Measurements from ENCODE around the gene PIAS4. TPM values are rescaled to one million over a fixed set of nuclear protein-coding genes. Genes with fewer than 3 reads are reported as not detected.

The PIAS4 gene
- total RNA-seq, 1 donor from 2014 or later: 28.8 TPM

- no peak for TF ChIP-seq CTCF (IDR thresholded peaks at IDR 0.05)
- Mint-ChIP-seq H3K4me1 (ENCODE audit: unreplicated experiment) (peaks cover 5% of the 10 kb centered on the region), H3K36me3 (ENCODE audit: unreplicated experiment) (no peaks in the 10 kb centered on the region), H3K27ac (ENCODE audit: unreplicated experiment) (no peak overlapping the region), H3K4me3 (ENCODE audit: unreplicated experiment) (no peak overlapping the region), H3K27me3 (ENCODE audit: unreplicated experiment) (no peaks in the 10 kb centered on the region), H3K9me3 (ENCODE audit: unreplicated experiment) (no peaks in the 10 kb centered on the region)
- DNase-seq (ENCODE audit: extremely low spot score, unreplicated experiment): no peak
Observed at GRCh38 chr19:4080473-4080872, 72.9 kb downstream of the PIAS4 start.

GRCh38 chr19:4081441-4082129 lies 74.0 kb downstream of the PIAS4 start:
- DNase-seq (ENCODE audit: extremely low spot score, unreplicated experiment): no peak
- TF ChIP-seq CTCF (IDR thresholded peaks at IDR 0.05): no peak
- Mint-ChIP-seq H3K27me3 (ENCODE audit: unreplicated experiment) (no peaks in the 10 kb centered on the region), H3K4me3 (ENCODE audit: unreplicated experiment) (no peak overlapping the region), H3K36me3 (ENCODE audit: unreplicated experiment) (no peaks in the 10 kb centered on the region), H3K27ac (ENCODE audit: unreplicated experiment) (no peak overlapping the region), H3K4me1 (ENCODE audit: unreplicated experiment) (peaks cover 10% of the 10 kb centered on the region), H3K9me3 (ENCODE audit: unreplicated experiment) (no peaks in the 10 kb centered on the region)

GRCh38 chr19:4082172-4082571 lies 74.6 kb downstream of the PIAS4 start:
- Mint-ChIP-seq H3K27ac (ENCODE audit: unreplicated experiment) (no peak overlapping the region), H3K4me1 (ENCODE audit: unreplicated experiment) (peaks cover 11% of the 10 kb centered on the region), H3K9me3 (ENCODE audit: unreplicated experiment) (no peaks in the 10 kb centered on the region), H3K4me3 (ENCODE audit: unreplicated experiment) (no peak overlapping the region), H3K36me3 (ENCODE audit: unreplicated experiment) (no peaks in the 10 kb centered on the region), H3K27me3 (ENCODE audit: unreplicated experiment) (no peaks in the 10 kb centered on the region)
- no peak for DNase-seq (ENCODE audit: extremely low spot score, unreplicated experiment)
- no peak for TF ChIP-seq CTCF (IDR thresholded peaks at IDR 0.05)

GRCh38 chr19:4083677-4084546 lies 76.4 kb downstream of the PIAS4 start:
- DNase-seq (ENCODE audit: extremely low spot score, unreplicated experiment): no peak
- Mint-ChIP-seq H3K4me1 (ENCODE audit: unreplicated experiment) (peaks cover 9% of the 10 kb centered on the region), H3K4me3 (ENCODE audit: unreplicated experiment) (no peak overlapping the region), H3K36me3 (ENCODE audit: unreplicated experiment) (no peaks in the 10 kb centered on the region), H3K9me3 (ENCODE audit: unreplicated experiment) (no peaks in the 10 kb centered on the region), H3K27me3 (ENCODE audit: unreplicated experiment) (no peaks in the 10 kb centered on the region), H3K27ac (ENCODE audit: unreplicated experiment) (no peak overlapping the region)
- no peak for TF ChIP-seq CTCF (IDR thresholded peaks at IDR 0.05)

- no peak for TF ChIP-seq CTCF (IDR thresholded peaks at IDR 0.05)
- H3K27me3 Mint-ChIP-seq (ENCODE audit: unreplicated experiment): no peaks in the 10 kb centered on the region
- DNase-seq (ENCODE audit: extremely low spot score, unreplicated experiment): peak; percentile 81
- no peaks in the 10 kb centered on the region for H3K9me3 Mint-ChIP-seq (ENCODE audit: unreplicated experiment)
- no peak overlapping the region for H3K4me3 Mint-ChIP-seq (ENCODE audit: unreplicated experiment)
- no peak overlapping the region for H3K27ac Mint-ChIP-seq (ENCODE audit: unreplicated experiment)
- no peaks in the 10 kb centered on the region for H3K36me3 Mint-ChIP-seq (ENCODE audit: unreplicated experiment)
- H3K4me1 Mint-ChIP-seq (ENCODE audit: unreplicated experiment): peaks cover 9% of the 10 kb centered on the region
Observed at GRCh38 chr19:4084547-4084877, 77.0 kb downstream of the PIAS4 start.

Measured in osteocyte (in vitro differentiated cells).